ENCODE data around the gene ARNT2. TPM values are rescaled to one million over a fixed set of nuclear protein-coding genes. Genes with fewer than 3 reads are reported as not detected.

Gene ARNT2
- total and polyA plus RNA-seq, 10 of the 15 experiments (the other 5 are each of a cell fraction or from before 2014, with no cell fraction given), result 0.07 to 0.49 (median 0.09) TPM; not detected in 6

- TF ChIP-seq NFYB (IDR thresholded peaks at IDR 0.05; ENCODE audit: insufficient read depth, low read depth, low read length), result no peak
- no peak for TF ChIP-seq PAX5 (IDR thresholded peaks at IDR 0.05; ENCODE audit: borderline replicate concordance, low read depth, low read length)
- TF ChIP-seq RBBP5 (conservative IDR thresholded peaks at IDR 0.05), result no peak
- no peak for TF ChIP-seq HCFC1 (IDR thresholded peaks at IDR 0.05; ENCODE audit: low read length)
- TF ChIP-seq ATF2 (IDR thresholded peaks at IDR 0.05; ENCODE audit: low read length), result no peak
- TF ChIP-seq ZNF274 (IDR thresholded peaks at IDR 0.05; ENCODE audit: insufficient read depth, insufficient read length), result no peak
- no peak for TF ChIP-seq CUX1 (IDR thresholded peaks at IDR 0.05; ENCODE audit: insufficient replicate concordance, low read depth, low read length)
- TF ChIP-seq ZBTB40 (IDR thresholded peaks at IDR 0.05; ENCODE audit: borderline replicate concordance), result no peak
- TF ChIP-seq REST (IDR thresholded peaks at IDR 0.05; ENCODE audit: low read depth, low read length), result no peak
- no peak for TF ChIP-seq PKNOX1 (IDR thresholded peaks at IDR 0.05)
These were observed 2.7 kb upstream of the ARNT2 start (continued) for GRCh38 chr15:80401456-80401855.

All from GM12878 (cell line).